ENCODE results near the gene SETD1A.
"Not testable (repeated sequence)": the region's sequence is repeated elsewhere in the genome, so short reads cannot be mapped to it uniquely, and the experiment has no call there.

Gene SETD1A

GRCh38 chr16:30929167-30929566 is 28.4 kb upstream of the SETD1A start:
- DNase-seq (ENCODE audit: low read depth): no peak

- no peak for DNase-seq (ENCODE audit: low read depth)
Observed at GRCh38 chr16:30930160-30930571, 27.4 kb upstream of the SETD1A start.

GRCh38 chr16:30931068-30931650 is 26.4 kb upstream of the SETD1A start:
- no peak for DNase-seq (ENCODE audit: low read depth)

- no peak for DNase-seq (ENCODE audit: low read depth)
Observed at GRCh38 chr16:30934827-30935557, 22.6 kb upstream of the SETD1A start.

- DNase-seq (ENCODE audit: low read depth): no peak
Observed at GRCh38 chr16:30937692-30938091, 19.9 kb upstream of the SETD1A start.

- not testable (repeated sequence) for DNase-seq (ENCODE audit: low read depth)
Observed at GRCh38 chr16:30939571-30939970, 18.0 kb upstream of the SETD1A start.

GRCh38 chr16:30941600-30942425 is 15.7 kb upstream of the SETD1A start:
- no peak for DNase-seq (ENCODE audit: low read depth)

- DNase-seq (ENCODE audit: low read depth): no peak
Observed at GRCh38 chr16:30942426-30942806, 15.1 kb upstream of the SETD1A start.

- no peak for DNase-seq (ENCODE audit: low read depth)
Observed at GRCh38 chr16:30944352-30944751, 13.2 kb upstream of the SETD1A start.

GRCh38 chr16:30946671-30947540 is 10.6 kb upstream of the SETD1A start:
- DNase-seq (ENCODE audit: low read depth): no peak

GRCh38 chr16:30947541-30947858 is 10.1 kb upstream of the SETD1A start:
- DNase-seq (ENCODE audit: low read depth): no peak

GRCh38 chr16:30947859-30948666 is 9.5 kb upstream of the SETD1A start:
- peak; percentile 94 for DNase-seq (ENCODE audit: low read depth)

- DNase-seq (ENCODE audit: low read depth): no peak
Observed at GRCh38 chr16:30948667-30949649, 8.6 kb upstream of the SETD1A start, which contains the start of gene ORAI3. Gene ORAI3, plus strand, starts transcription at chr16:30949068. Its CDS starts 222 bp downstream, at chr16:30949290.

- peak; percentile 60 for DNase-seq (ENCODE audit: low read depth)
Observed at GRCh38 chr16:30949650-30950515, 7.7 kb upstream of the SETD1A start.

GRCh38 chr16:30950516-30951065 is 7.0 kb upstream of the SETD1A start:
- no peak for DNase-seq (ENCODE audit: low read depth)

GRCh38 chr16:30951193-30951592 is 6.4 kb upstream of the SETD1A start:
- no peak for DNase-seq (ENCODE audit: low read depth)

- DNase-seq (ENCODE audit: low read depth): no peak
Observed at GRCh38 chr16:30951750-30952149, 5.8 kb upstream of the SETD1A start.

- no peak for DNase-seq (ENCODE audit: low read depth)
Observed at GRCh38 chr16:30953111-30953510, 4.4 kb upstream of the SETD1A start.

Measured in GM04503 (cell line).